ENCODE measurements around the gene CHKA.
A peak's percentile ranks its signal among the peaks of the same experiment; 100 is the strongest.

Gene CHKA

GRCh38 chr11:68031144-68031464 is 90.1 kb downstream of the CHKA start:
- DNase-seq (ENCODE audit: low read depth): no peak

GRCh38 chr11:68030318-68031143 is 90.7 kb downstream of the CHKA start, which contains the start of gene NDUFS8:
Gene NDUFS8 (plus strand): TSS chr11:68030681. CDS start chr11:68032152, 1,471 bp downstream.
- peak; percentile 96 for DNase-seq (ENCODE audit: low read depth)

GRCh38 chr11:68028802-68029545 is 92.2 kb downstream of the CHKA start:
- DNase-seq (ENCODE audit: low read depth): peak; percentile 54

DNA sequence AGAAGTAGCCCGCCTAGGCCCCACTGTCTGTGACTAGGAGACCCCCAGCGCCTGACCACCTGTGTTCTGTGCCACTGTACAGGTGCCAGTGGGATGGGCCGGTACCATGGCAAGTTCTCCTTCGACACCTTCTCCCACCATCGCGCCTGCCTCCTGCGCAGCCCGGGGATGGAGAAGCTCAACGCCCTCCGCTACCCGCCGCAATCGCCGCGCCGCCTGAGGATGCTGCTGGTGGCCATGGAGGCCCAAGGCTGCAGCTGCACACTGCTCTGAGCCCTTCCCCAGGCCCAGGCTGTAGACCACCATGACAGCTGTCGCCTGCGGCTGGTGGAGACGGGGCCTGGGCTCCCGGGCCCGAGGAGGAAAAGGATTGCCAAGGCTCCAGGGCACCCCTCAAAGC is 93.5 kb downstream of the CHKA start:
- DNase-seq (ENCODE audit: low read depth): no peak

DNA sequence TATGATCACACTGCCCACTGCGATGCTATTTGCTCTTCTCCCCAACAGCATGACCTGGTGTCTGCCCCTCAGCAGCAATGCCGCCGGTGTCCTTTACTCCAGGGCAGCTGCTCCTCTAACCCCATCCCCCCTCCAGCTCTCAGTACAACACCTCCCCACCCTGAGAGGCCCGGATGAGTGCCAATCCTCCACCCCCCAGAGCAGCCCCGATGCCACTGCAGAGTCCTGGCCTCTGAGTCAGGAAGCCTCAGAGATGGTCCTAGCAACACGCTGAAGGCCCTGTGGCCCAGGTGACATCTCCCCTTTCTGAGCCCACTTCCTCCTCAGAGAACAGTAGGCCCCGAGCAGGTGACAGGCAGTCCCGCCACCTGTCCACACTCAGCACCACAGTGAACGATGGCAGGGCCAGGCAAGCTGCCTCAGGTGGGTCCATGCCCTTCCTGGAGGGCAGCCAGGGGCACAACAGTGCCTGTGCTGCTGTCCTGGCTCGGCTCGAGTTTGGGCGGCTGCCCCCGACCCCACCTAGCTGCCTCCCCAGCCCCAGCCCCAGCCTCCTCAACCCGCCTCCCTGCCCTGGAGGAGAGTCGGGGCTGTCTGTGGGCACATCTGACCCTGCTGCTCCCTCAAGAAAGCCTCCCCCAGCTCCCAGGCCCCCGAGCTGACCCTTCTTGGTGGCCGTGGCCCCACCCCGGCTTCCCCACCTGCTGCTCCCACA is 94.6 kb downstream of the CHKA start:
- DNase-seq (ENCODE audit: low read depth): no peak

DNA sequence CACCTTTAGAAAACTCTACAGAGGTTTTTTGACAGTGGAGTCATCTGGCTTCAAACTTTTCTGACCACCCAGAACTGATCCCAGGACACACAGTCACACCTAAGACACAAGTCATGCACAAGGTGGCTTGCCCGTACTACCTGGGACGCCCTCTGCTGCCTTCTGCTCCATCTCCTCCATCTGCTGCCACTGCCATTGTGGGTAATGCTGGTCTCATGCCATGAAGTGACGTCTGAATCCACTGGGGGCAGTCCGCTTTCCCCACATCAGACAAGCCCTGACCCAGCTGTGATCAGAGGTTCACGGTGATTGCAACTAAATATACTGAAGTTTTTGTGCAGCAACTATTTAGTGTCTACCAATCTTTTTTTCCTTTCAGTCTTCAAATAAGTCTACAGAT is 96.1 kb downstream of the CHKA start:
- DNase-seq (ENCODE audit: low read depth): no peak

GRCh38 chr11:68024508-68024907 is 96.7 kb downstream of the CHKA start:
- no peak for DNase-seq (ENCODE audit: low read depth)

DNA sequence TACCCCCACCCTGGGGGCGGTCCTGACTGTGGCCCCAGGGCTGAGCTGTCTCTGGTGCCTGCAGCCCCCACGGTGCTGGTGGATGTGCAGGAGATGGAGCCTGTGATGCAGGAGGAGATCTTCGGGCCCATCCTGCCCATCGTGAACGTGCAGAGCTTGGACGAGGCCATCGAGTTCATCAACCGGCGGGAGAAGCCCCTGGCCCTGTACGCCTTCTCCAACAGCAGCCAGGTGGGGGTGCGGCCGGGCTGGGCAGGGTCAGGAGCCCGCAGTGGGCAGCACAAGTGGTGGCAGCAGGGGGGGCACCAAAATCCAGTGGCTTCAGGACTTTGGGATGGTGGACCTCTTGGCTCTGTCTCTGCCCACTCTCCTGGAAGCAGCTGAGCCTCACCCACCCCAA is 98.7 kb downstream of the CHKA start:
- DNase-seq (ENCODE audit: low read depth): no peak

DNA sequence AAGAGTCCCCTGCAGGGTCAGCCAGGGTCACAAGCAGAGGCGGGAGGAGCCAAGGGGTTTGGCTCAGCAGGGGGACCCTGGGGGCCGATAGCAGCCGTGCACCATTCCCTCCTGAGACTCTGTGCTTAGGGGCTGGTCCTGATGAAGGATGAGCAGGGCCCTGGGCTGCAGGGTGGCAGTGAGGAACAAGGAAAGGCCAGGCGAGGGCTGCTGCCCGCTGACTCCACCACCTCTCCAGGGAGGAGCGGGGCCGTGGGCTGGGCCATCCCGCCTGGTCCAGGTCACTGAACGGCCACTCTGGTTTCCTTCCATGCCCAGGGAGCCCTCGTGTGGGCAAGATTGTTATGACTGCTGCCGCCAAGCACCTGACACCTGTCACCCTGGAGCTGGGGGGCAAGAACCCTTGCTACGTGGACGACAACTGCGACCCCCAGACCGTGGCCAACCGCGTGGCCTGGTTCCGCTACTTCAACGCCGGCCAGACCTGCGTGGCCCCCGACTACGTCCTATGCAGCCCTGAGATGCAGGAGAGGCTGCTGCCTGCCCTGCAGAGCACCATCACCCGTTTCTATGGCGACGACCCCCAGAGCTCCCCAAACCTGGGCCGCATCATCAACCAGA is 99.9 kb downstream of the CHKA start:
- DNase-seq (ENCODE audit: low read depth): no peak

DNA sequence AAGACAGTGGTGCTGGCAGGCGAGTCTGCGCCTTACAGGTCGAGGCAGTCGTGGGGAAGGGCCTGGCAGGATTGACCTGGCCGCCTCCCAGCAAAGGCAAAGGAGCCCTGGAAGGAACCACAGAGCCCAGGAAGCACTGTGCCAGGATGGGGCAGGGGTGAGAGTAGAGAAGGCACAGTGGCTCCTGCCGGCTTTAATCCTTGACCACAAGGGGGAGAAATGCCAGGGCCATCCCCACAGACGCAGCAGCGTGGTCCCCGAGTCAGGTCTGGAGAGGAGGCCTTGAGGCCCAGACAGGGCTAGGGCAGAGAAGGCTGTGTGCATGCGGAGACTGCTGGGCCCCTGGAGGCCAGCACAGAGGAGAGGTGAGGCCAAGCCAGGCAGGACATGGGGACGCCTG is 100.6 kb downstream of the CHKA start:
- DNase-seq (ENCODE audit: low read depth): no peak

DNA sequence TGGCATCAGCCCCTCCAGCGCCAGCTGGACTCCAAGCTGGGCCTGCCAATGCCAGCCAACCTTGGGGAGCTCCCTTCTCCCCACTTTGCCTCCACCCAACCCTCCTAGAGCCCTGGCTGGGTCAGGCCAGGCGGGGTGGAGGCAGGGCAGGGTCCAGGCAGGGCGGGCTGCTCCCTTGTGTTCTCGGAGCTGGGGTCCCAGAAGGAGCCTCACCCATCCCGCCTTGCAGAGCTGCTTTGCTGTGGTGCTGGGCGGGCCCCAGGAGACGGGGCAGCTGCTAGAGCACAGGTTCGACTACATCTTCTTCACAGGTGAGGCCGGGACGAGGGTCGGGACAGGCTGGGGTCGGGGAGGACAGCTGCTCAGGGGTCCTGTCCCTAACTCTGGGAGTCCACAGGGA is 101.7 kb downstream of the CHKA start:
- DNase-seq (ENCODE audit: low read depth): no peak

DNA sequence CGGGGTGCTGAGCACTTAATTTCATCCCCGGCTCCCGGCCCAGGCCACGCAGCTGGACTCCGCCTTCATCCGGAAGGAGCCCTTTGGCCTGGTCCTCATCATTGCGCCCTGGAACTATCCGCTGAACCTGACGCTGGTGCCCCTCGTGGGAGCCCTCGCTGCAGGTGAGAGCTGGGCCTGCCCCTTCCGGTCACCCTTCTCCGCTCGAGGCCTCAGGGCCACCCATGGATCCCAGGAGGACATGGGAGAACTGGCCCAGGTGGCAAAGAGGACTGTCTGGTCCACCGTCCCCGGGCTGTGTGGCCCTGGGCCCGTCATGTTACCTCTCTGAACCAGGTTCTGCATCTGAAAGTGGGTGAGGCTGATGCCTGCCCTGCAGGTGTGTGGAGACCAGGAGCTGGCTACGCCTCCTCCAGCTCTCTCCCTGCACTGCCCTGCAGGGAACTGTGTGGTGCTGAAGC is 102.4 kb downstream of the CHKA start:
- DNase-seq (ENCODE audit: low read depth): no peak

DNA sequence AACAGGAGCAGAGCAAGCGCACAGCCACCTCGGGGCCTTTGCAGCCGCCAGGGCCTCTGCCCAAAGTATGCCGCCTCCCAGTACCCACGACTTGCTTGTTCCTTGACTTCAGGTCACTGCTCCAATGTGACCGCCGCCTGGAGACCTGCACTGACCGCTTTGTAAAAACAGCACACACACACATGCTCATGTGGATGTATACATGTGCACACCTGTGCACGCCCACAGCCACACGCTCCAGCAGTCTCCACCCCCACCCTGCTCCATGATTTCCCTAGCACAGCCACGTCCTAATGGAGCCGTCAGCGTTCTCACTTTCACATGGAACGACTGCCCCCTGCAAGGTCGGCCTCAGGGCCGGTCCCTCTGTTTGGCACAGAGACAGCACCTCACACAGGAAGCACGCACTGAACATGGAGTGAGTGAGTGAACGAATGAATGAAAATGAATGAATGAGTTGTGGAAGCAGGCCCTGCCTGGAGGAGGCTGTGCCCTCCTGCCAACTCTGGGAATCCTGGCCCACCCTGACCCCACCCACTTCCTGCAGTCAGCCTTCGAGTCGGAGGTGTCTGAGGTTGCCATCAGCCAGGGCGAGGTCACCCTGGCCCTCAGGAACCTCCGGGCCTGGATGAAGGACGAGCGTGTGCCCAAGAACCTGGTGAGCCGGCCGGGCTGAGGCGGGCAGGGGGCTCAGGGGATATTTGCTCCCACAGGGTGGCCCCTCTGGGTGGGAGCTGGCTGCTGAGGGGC is 103.0 kb downstream of the CHKA start:
- DNase-seq (ENCODE audit: low read depth): no peak

- DNase-seq (ENCODE audit: low read depth): no peak
Measured at GRCh38 chr11:68016904-68017817, 104.0 kb downstream of the CHKA start.

- no peak for DNase-seq (ENCODE audit: low read depth)
Measured at GRCh38 chr11:68016161-68016903, 104.9 kb downstream of the CHKA start.

DNA sequence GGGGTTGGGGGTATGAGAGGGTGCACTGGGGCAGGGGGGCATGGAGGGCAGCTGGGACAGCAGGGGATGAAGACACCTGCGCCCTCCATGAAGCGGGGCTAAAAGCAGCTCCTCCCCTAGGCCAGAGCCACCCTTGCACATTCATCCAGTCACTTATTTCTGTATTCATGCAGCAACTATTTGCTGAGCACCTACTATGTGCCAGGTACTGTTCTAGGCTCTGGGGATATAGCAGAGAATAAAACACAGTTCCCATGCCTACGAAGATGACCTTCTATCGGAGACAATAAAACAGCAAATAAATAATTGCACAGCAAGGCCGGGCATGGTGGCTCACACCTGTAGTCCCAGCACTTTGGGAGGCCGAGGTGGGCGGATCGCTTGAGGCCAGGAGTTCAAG is 105.7 kb downstream of the CHKA start:
- no peak for DNase-seq (ENCODE audit: low read depth)

GRCh38 chr11:68014947-68015447 is 106.2 kb downstream of the CHKA start:
- DNase-seq (ENCODE audit: low read depth): no peak

DNA sequence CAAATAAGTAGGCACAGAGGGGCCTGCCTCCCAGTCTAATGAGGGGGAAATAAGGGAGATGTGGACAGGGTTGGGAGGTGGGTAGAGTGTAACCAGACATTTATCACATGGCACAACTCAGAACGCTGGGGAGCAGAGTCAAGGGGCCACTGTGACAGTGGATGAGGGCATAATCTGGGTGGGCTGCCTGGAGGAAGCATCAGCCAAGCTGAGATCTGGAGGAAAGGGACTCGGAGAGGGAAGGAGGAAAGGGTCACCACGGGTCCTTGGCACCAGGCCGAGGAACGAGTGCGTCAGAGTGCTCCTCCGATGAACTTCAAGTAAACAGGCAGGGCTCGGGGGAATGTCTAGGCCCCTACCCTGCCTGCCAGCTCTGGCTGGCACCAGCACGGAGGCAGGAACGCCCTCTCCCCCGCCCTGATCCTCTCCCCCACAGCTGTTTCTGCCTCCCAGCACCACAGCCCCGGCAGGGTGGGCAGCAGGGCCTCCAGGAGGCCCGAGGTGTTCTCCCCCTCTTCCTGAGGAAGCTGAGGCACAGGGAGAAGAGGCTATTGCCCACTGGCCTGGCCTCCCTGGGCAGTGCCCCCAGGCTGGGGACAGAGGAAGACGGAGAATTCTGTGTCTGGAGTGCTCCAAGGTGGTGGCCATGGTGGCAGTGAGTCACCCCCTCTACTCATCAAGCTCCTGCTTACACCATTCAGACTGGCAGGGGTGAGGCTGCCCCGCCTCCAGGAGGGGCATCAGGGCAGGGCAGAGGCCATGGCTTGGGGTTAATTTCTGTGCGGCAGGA is 106.8 kb downstream of the CHKA start:
- DNase-seq (ENCODE audit: low read depth): no peak

Data from HS-5 (cell line).